Kidney (tissue), 14 donors: ENCODE data around the gene PPP1R16B. TPM values are rescaled to one million over a fixed set of nuclear protein-coding genes. Genes with fewer than 3 reads are reported as not detected.
A peak's percentile ranks its signal among the peaks of the same experiment; 100 is the strongest.

Experiments
- DNase-seq, 5 donors: peaks; one replicate each; pipeline ENCODE4 v3.0.0-alpha.2; 2013 to 2020
- FAIRE-seq: peaks from 2 replicates; lab custom pipeline; 2012; peaks lifted over from hg19 to GRCh38; lab: Jason Lieb, UNC
- H3K27ac ChIP-seq, 2 donors: one replicate each; pipeline ENCODE4 v1.7.0; 2013; ENCODE audit warnings: low read depth in 2 of 2, low read length in 2 of 2, inconsistent platforms in 1 of 2
- H3K27me3 ChIP-seq: one replicate; pipeline ENCODE4 v1.7.1; 2013; ENCODE audit warnings: low read length, inconsistent platforms; ENCODE audit not compliant: control insufficient read depth, insufficient read depth
- H3K36me3 ChIP-seq, 3 donors: one replicate each; pipeline versions ENCODE4 v1.7.0 to v1.7.1; 2013; ENCODE audit warnings: low read length in 3 of 3, control low read depth in 1 of 3, inconsistent platforms in 1 of 3; ENCODE audit not compliant: insufficient read depth in 3 of 3, control insufficient read depth in 2 of 3
- H3K4me1 ChIP-seq, 3 donors: one replicate each; pipeline versions ENCODE4 v1.7.0 to v1.7.1; 2013; ENCODE audit warnings: low read length in 3 of 3, inconsistent platforms in 1 of 3, low read depth in 1 of 3; ENCODE audit not compliant: control insufficient read depth in 2 of 3, insufficient read depth in 2 of 3
- H3K4me3 ChIP-seq, 3 donors: one replicate each; pipeline versions ENCODE4 v1.7.0 to v1.8.1; 2013; ENCODE audit warnings: low read length in 3 of 3, control low read depth in 1 of 3, inconsistent platforms in 1 of 3
- H3K9ac ChIP-seq, 3 donors: one replicate each; pipeline versions ENCODE4 v1.7.0 to v1.7.1; 2013; ENCODE audit warnings: low read length in 3 of 3, control low read depth in 1 of 3, inconsistent platforms in 1 of 3
- H3K9me3 ChIP-seq, 3 donors: one replicate each; pipeline versions ENCODE4 v1.7.0 to v1.7.1; 2013; ENCODE audit warnings: low read length in 3 of 3, control low read depth in 1 of 3, inconsistent platforms in 1 of 3; ENCODE audit not compliant: control insufficient read depth in 2 of 3, insufficient read depth in 1 of 3
- CTCF ChIP-seq: IDR thresholded peaks from 3 replicates; pipeline ENCODE4 v1.5.1; 2012; ENCODE audit warnings: mild to moderate bottlenecking, moderate library complexity, borderline replicate concordance; ENCODE audit not compliant: insufficient read depth; ENCODE audit errors: extremely low read depth
- intact Hi-C: fragments of 100-400 bp; cut with DNase I; formaldehyde crosslinking; loops from one replicate; pipeline ENCODE4 v1.11.1; 2022
- polyA plus RNA-seq: library from polyadenylated mRNA; stranded (reverse); fragments of 350-450 nt; fragmentation: Illumina TruSeq; extraction: RNeasy Lipid Tissue Mini Kit (QIAGEN cat#74804); gene quantifications from one replicate; pipeline ENCODE4 v1.2.3, GENCODE V29; 2014; ENCODE audit warnings: low read depth, low replicate concordance; ENCODE audit not compliant: insufficient read depth
- total RNA-seq: library from RNA; stranded (reverse); fragmentation: NEBNext Ultra II Directional; extraction: Animal tissue kit (Norgen Biotek cat#: 25700); gene quantifications from one replicate; pipeline ENCODE4 v1.2.1, GENCODE V29; 2021
- donor health status: control.
- donor health status: control.
- donor health status: control.
- donor health status: control.
- donor health status: control.
- donor health status: DM: yes; HTN: yes; CAD: no.
- donor health status: Normal renal cell carcinoma (clear cell type).

The PPP1R16B gene
- total and polyA plus RNA-seq, 2 donors from 2014 or later = 11.5 to 29.4 TPM

- H3K36me3 ChIP-seq = no peaks in the 10 kb centered on the region
- intact Hi-C loops = no loop called here
- H3K9ac ChIP-seq = no peak overlapping the region
- no peak overlapping the region for H3K4me3 ChIP-seq
- H3K27ac ChIP-seq = no peak overlapping the region
- peaks cover 0 to 17% (median 11%) of the 10 kb centered on the region in 3 donors for H3K4me1 ChIP-seq
- DNase-seq (no peak), FAIRE-seq (no peak)
- no peaks in the 10 kb centered on the region for H3K27me3 ChIP-seq
- no peaks in the 10 kb centered on the region for H3K9me3 ChIP-seq
- TF ChIP-seq CTCF = no peak
Measured at GRCh38 chr20:38880952-38881735, 75.6 kb downstream of the PPP1R16B start.

GRCh38 chr20:38881806-38882440 lies 76.4 kb downstream of the PPP1R16B start:
- no peak overlapping the region for H3K27ac ChIP-seq
- DNase-seq = no peak
- intact Hi-C loops = no loop called here
- no peaks in the 10 kb centered on the region for H3K27me3 ChIP-seq
- no peaks in the 10 kb centered on the region for H3K9me3 ChIP-seq
- no peak overlapping the region for H3K9ac ChIP-seq
- peaks cover 0 to 19% (median 16%) of the 10 kb centered on the region in 3 donors for H3K4me1 ChIP-seq
- H3K36me3 ChIP-seq = no peaks in the 10 kb centered on the region
- no peak for FAIRE-seq
- no peak overlapping the region for H3K4me3 ChIP-seq
- no peak for TF ChIP-seq CTCF

GRCh38 chr20:38882600-38882999 lies 77.1 kb downstream of the PPP1R16B start:
- Histone ChIP-seq H3K9ac (no peak overlapping the region), H3K9me3 (no peaks in the 10 kb centered on the region), H3K36me3 (no peaks in the 10 kb centered on the region), H3K27me3 (no peaks in the 10 kb centered on the region), H3K4me3 (no peak overlapping the region), H3K4me1 (peaks cover 0 to 24% (median 19%) of the 10 kb centered on the region in 3 donors), H3K27ac (peak overlapping the region in 1 of 2 donors; percentile 8)
- intact Hi-C loops = no loop called here
- FAIRE-seq (no peak), DNase-seq (no peak)
- TF ChIP-seq CTCF = no peak
